SH-SY5Y (cell line): Measurements from ENCODE around the gene CFAP97.

Experiments
- GATA2 ChIP-seq: IDR thresholded peaks from 2 replicates; pipeline ENCODE4 v1.6.1; 2011; ENCODE audit warnings: mild to moderate bottlenecking, low read depth, low read length
- GATA3 ChIP-seq: IDR thresholded peaks from 2 replicates; pipeline ENCODE4 v1.6.1; 2011; ENCODE audit warnings: low read depth, mild to moderate bottlenecking, low read length, moderate library complexity

DNA sequence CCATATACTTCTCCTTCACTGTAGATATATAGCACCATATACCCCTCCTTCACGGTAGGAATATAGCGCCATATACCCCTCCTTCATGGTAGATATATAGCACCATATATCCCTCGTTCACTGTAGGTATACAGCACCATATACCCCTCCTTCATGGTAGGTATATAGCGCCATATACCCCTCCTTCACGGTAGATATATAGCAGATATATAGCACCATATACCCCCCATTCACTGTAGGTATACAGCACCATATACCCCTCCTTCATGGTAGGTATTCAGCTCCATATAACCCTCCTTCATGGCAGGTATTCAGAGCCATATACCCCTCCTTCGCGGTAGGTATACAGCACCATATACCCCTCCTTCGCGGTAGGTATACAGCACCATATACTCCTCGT lies 18.1 kb upstream of the CFAP97 start:
- TF ChIP-seq GATA2: no peak
- TF ChIP-seq GATA3: no peak
